Fibroblast of lung (primary cell): Measurements from ENCODE around the gene EHMT1. TPM values are rescaled to one million over a fixed set of nuclear protein-coding genes. Genes with fewer than 3 reads are reported as not detected.
"Not testable (repeated sequence)": the region's sequence is repeated elsewhere in the genome, so short reads cannot be mapped to it uniquely, and the experiment has no call there.

Experiments used
- DNase-seq, 2 donors: peaks; one replicate each; pipeline versions ENCODE4 v3.0.0 to v3.0.0-alpha.2; 2010; ENCODE audit warnings: low read depth in 2 of 2
- H2AFZ ChIP-seq: 2 replicates; pipeline ENCODE4 v1.5.1; 2012; ENCODE audit warnings: low read length, control low read depth, inconsistent platforms
- H3K27ac ChIP-seq: 2 replicates; pipeline ENCODE4 v1.5.1; 2011; ENCODE audit warnings: low read length, control low read depth; ENCODE audit not compliant: insufficient read depth
- H3K27me3 ChIP-seq: 2 replicates; pipeline ENCODE4 v1.5.1; 2011; ENCODE audit warnings: mild to moderate bottlenecking, low read length; ENCODE audit not compliant: control insufficient read depth, insufficient read depth
- H3K36me3 ChIP-seq: 2 replicates; pipeline ENCODE4 v1.5.1; 2011; ENCODE audit warnings: low read length; ENCODE audit not compliant: control insufficient read depth, insufficient read depth
- H3K4me1 ChIP-seq: 2 replicates; pipeline ENCODE4 v1.5.1; 2011; ENCODE audit warnings: low read length; ENCODE audit not compliant: control insufficient read depth, insufficient read depth; ENCODE audit errors: extremely low read depth
- H3K4me2 ChIP-seq: 2 replicates; pipeline ENCODE4 v1.5.1; 2011; ENCODE audit warnings: low read length, control low read depth; ENCODE audit not compliant: insufficient read depth; ENCODE audit errors: extremely low read depth
- H3K4me3 ChIP-seq, 4 experiments: fragments of 200-600 bp in 1 of 4; sonication (generic) in 1 of 4; replicated peaks in 1 of 4; 2 replicates each; pipeline ENCODE4 v1.5.1; 2011 to 2016; ENCODE audit warnings: low read length in 4 of 4, low read depth in 3 of 4, mild to moderate bottlenecking in 3 of 4, control low read depth in 2 of 4, inconsistent platforms in 1 of 4, mixed read lengths in 1 of 4; ENCODE audit not compliant: insufficient read depth in 1 of 4; ENCODE audit errors: control extremely low read depth in 1 of 4
- H3K79me2 ChIP-seq: 2 replicates; pipeline ENCODE4 v1.5.1; 2012; ENCODE audit warnings: mild to moderate bottlenecking, low read length, inconsistent platforms; ENCODE audit not compliant: control insufficient read depth, insufficient read depth
- H3K9ac ChIP-seq: 2 replicates; pipeline ENCODE4 v1.5.1; 2011; ENCODE audit warnings: mild to moderate bottlenecking, low read length, control low read depth; ENCODE audit not compliant: insufficient read depth
- H3K9me3 ChIP-seq: 2 replicates; pipeline ENCODE4 v1.5.1; 2012; ENCODE audit warnings: low read depth, low read length; ENCODE audit not compliant: control insufficient read depth, insufficient read depth
- H4K20me1 ChIP-seq: 2 replicates; pipeline ENCODE4 v1.5.1; 2011; ENCODE audit warnings: low read length; ENCODE audit not compliant: control insufficient read depth, insufficient read depth; ENCODE audit errors: extremely low read depth
- CTCF ChIP-seq, 2 donors: IDR thresholded peaks in 1 of 2; conservative IDR thresholded peaks in 1 of 2; 1 replicate in 1 of 2; 2 replicates in 1 of 2; pipeline ENCODE4 v1.5.1; 2011 to 2012; ENCODE audit warnings: low read length in 2 of 2, control low read depth in 1 of 2, inconsistent platforms in 1 of 2, low read depth in 1 of 2, mild to moderate bottlenecking in 1 of 2
- EZH2 ChIP-seq: IDR thresholded peaks from 2 replicates; pipeline ENCODE4 v1.5.1; 2012; ENCODE audit warnings: low read length, control low read depth, mild to moderate bottlenecking; ENCODE audit errors: missing control alignments
- polyA plus RNA-seq, 2 donors: library from polyadenylated mRNA; depleted of rRNA in 1 of 2; stranded (reverse) in 1 of 2; unstranded in 1 of 2; fragments of >200 nt; gene quantifications; 2 replicates each; pipeline ENCODE4 v1.2.1, GENCODE V29; 2011 to 2012; ENCODE audit warnings: missing spikeins in 1 of 2
- total RNA-seq: library from RNA; depleted of rRNA; stranded (reverse); fragments of >200 nt; gene quantifications from 2 replicates; pipeline ENCODE4 v1.2.1, GENCODE V29; 2014

Gene EHMT1
- total and polyA plus RNA-seq, 2 donors (not counting 1 experiment from before 2014, with no cell fraction given) = 22.4 to 48.6 TPM

GRCh38 chr9:137882506-137882821 is 263.7 kb downstream of the EHMT1 start:
- no peaks in the 10 kb centered on the region for H4K20me1 ChIP-seq
- no peak overlapping the region for H3K4me3 ChIP-seq
- no peaks in the 10 kb centered on the region for H3K9me3 ChIP-seq
- H2AFZ ChIP-seq = no peak overlapping the region
- no peaks in the 10 kb centered on the region for H3K79me2 ChIP-seq
- H3K4me2 ChIP-seq = no peak overlapping the region
- no peak overlapping the region for H3K9ac ChIP-seq
- no peaks in the 10 kb centered on the region for H3K4me1 ChIP-seq
- H3K27me3 ChIP-seq = no peaks in the 10 kb centered on the region
- no peaks in the 10 kb centered on the region for H3K36me3 ChIP-seq
- no peak for TF ChIP-seq CTCF (conservative IDR thresholded peaks at IDR 0.05 in 1 of 2, IDR thresholded peaks at IDR 0.05 in 1 of 2; ENCODE audit: low read depth in 1 of 2, low read length in 2 of 2)
- TF ChIP-seq EZH2 = no peak
- DNase-seq = no peak
- H3K27ac ChIP-seq = no peak overlapping the region

DNA sequence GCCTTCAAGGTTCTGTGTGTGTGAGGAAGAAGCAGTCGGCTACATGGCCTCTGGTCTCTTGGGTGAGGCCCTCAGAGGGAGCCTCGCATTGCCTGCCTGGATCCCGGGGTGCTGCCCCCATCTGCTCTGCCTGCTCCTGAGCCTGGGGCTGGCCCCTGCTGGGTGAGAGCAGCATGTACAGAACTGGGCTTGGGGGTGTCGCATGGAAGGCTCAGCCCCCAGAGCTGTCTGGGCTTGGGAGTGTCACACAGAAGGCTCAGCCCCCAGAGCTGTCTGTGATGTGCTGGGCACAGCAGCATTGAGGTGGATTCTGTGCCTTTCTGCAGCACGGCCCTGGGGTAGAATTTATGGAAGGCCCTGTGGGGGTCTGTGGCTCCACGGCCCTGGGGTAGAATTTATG is 265.2 kb downstream of the EHMT1 start:
- H3K79me2 ChIP-seq, H3K4me2 ChIP-seq, H3K4me1 ChIP-seq, H3K4me3 ChIP-seq, H3K27me3 ChIP-seq, H3K27ac ChIP-seq, H3K36me3 ChIP-seq, DNase-seq, H3K9ac ChIP-seq, H4K20me1 ChIP-seq, H2AFZ ChIP-seq, H3K9me3 ChIP-seq: not testable (repeated sequence)

DNA sequence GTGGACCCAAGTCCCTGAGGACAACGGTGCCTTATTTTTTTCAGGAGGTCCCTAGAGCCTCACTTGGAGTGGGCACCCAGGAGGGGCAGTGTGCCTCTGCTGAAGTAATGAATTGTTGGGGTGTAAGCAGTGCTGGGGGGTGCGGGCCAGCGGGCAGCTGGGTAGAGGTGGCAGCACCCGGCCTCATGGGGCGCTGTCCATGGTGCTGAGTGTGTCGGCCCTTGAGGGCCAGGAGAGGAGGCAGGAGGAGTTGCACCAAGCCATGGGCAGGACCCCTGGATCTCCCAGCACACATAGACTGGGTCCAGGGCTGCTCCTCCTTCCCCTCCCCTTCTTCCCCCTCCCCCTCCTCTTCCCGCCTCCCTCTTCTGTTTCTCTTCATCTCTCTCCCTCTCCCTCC is 265.7 kb downstream of the EHMT1 start:
- H3K36me3 ChIP-seq, H3K9ac ChIP-seq, H3K27me3 ChIP-seq, H3K4me2 ChIP-seq, H4K20me1 ChIP-seq, H3K4me1 ChIP-seq, H2AFZ ChIP-seq, DNase-seq, H3K4me3 ChIP-seq, H3K27ac ChIP-seq, H3K9me3 ChIP-seq, H3K79me2 ChIP-seq: not testable (repeated sequence)

DNA sequence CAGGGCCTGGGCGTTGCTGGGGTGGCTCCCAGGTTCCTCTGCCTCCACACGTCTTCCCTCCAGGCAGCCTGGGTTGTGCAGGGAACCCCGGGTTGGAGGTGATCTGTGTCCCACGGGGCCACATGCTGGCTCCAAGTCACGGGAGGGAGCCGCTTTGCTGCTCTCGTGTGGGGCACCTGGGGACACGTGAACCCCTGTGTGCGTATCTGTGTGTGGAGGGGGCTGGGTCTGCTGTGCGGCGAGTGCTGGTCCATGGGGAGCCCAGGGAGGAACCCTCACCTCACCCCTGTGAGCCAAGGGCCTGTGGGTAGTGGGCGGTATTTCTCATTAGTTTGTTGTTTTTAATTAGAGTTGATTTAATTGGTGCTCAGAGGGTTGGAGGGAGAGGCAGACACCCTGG is 266.3 kb downstream of the EHMT1 start:
- not testable (repeated sequence) for H3K9ac ChIP-seq, H3K36me3 ChIP-seq, H4K20me1 ChIP-seq, H3K27ac ChIP-seq, H3K4me2 ChIP-seq, H3K79me2 ChIP-seq, H2AFZ ChIP-seq, H3K4me1 ChIP-seq, H3K27me3 ChIP-seq, DNase-seq, H3K4me3 ChIP-seq, H3K9me3 ChIP-seq

Other genes starting within 250 kb of the EHMT1 start
- 7.4 and 13.0 TPM in 2 replicates for gene EXD3, start 195.8 kb upstream of the EHMT1 start, total RNA-seq
- gene EXD3, start 195.8 kb upstream of the EHMT1 start, polyA plus RNA-seq = 1.7 and 2.6 TPM in 2 replicates
- 0.66 and 0.77 TPM in 2 replicates for gene NOXA1, start 195.6 kb upstream of the EHMT1 start, total RNA-seq
- gene NOXA1, start 195.6 kb upstream of the EHMT1 start, polyA plus RNA-seq = 0.08 TPM in 1 of 2 replicates, not detected in the other
- gene ENTPD8, start 177.6 kb upstream of the EHMT1 start, total RNA-seq = under 0.01 TPM in 1 of 2 replicates, not detected in the other
- gene ENTPD8, start 177.6 kb upstream of the EHMT1 start, polyA plus RNA-seq = not detected in 2 replicates
- 10.8 and 13.4 TPM in 2 replicates for gene NSMF, start 159.7 kb upstream of the EHMT1 start, total RNA-seq
- 15.0 and 22.8 TPM in 2 replicates for gene NSMF, start 159.7 kb upstream of the EHMT1 start, polyA plus RNA-seq
- 1.3 and 3.0 TPM in 2 replicates for gene PNPLA7, start 68.6 kb upstream of the EHMT1 start, total RNA-seq
- gene PNPLA7, start 68.6 kb upstream of the EHMT1 start, polyA plus RNA-seq = 0.20 and 0.23 TPM in 2 replicates
- 41.3 and 53.2 TPM in 2 replicates for gene MRPL41, start 67.1 kb upstream of the EHMT1 start, total RNA-seq
- gene MRPL41, start 67.1 kb upstream of the EHMT1 start, polyA plus RNA-seq = 10.9 and 15.2 TPM in 2 replicates
- 17.2 and 20.6 TPM in 2 replicates for gene DPH7, start 40.1 kb upstream of the EHMT1 start, total RNA-seq
- 15.7 and 17.0 TPM in 2 replicates for gene DPH7, start 40.1 kb upstream of the EHMT1 start, polyA plus RNA-seq
- 11.2 and 14.1 TPM in 2 replicates for gene ZMYND19, start 28.5 kb upstream of the EHMT1 start, total RNA-seq
- 12.7 and 20.4 TPM in 2 replicates for gene ZMYND19, start 28.5 kb upstream of the EHMT1 start, polyA plus RNA-seq
- 11.0 and 17.2 TPM in 2 replicates for gene ARRDC1, start 13.3 kb upstream of the EHMT1 start, total RNA-seq
- gene ARRDC1, start 13.3 kb upstream of the EHMT1 start, polyA plus RNA-seq = 8.3 and 11.8 TPM in 2 replicates